Activated CD8-positive, alpha-beta memory T cell treated with anti-CD3 and anti-CD28 coated beads, Interleukin-2, amount 50 U/mL, for 1 hour (primary cell): ENCODE results near the gene MS4A14.
"Not testable (repeated sequence)": the region's sequence is repeated elsewhere in the genome, so short reads cannot be mapped to it uniquely, and the experiment has no call there.

ENCODE experiments used
- DNase-seq: peaks from one replicate; pipeline ENCODE4 v3.0.0-alpha.2; 2020; ENCODE audit errors: extremely low read depth

Gene MS4A14

GRCh38 chr11:60390419-60390818 is 5.8 kb upstream of the MS4A14 start:
- DNase-seq: no peak

- DNase-seq: no peak
These were observed 3.9 kb upstream of the MS4A14 start for GRCh38 chr11:60392361-60392760.

GRCh38 chr11:60393016-60393415 is 3.2 kb upstream of the MS4A14 start:
- no peak for DNase-seq

DNA sequence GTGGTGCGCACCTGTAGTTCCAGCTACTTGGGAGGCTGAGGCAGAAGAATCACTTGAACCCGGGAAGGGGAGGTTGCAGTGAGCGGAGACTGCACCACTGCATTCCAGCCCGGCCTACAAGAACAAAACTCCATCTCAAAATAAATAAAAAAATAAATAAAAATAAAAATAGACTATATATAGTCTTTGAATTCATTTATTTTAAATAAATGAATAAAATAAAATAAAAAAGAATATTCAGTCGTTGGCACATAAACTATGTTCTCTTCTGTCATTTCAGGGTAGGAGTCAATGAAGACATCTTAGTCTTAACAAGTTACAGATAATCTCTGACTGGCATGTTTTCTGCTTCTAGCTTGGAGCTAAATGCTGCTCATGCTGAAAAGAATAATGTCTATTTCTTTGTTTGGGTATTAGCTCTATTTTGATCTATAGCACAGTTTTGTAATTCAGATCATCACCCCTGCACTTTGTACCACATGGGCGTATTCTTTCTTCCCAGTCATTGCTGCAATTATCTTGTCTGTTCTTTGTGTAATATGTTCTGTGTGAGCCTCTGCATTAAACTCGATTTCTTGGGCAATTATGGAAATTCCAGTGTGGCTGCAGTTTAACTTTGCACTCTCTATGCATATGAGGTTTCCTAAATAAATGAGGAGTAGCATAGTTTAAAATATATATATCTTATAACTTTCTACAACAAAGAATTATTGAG is 1.4 kb upstream of the MS4A14 start:
- no peak for DNase-seq

DNA sequence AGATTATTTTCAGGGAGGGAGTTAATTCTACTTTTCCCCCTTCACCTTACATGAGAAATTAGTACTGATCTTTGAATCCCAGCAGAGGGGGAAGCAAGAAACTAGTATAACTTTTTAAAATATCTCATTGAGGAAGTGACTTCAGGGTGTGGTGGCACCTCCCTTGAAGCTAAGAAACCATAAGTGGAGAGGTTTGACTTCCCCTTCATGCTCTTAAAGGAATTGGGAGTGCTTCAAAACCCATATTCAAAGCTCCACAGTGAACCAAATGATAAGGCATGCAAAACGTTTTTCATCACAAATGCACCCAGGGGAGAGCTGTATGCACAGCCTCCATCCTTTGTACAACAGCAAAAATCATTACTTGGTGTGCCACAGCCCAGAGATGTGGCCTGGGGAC is 540 bp downstream of the MS4A14 start:
- DNase-seq: no peak

GRCh38 chr11:60420015-60420414 is 23.8 kb downstream of the MS4A14 start:
- DNase-seq: no peak

DNA sequence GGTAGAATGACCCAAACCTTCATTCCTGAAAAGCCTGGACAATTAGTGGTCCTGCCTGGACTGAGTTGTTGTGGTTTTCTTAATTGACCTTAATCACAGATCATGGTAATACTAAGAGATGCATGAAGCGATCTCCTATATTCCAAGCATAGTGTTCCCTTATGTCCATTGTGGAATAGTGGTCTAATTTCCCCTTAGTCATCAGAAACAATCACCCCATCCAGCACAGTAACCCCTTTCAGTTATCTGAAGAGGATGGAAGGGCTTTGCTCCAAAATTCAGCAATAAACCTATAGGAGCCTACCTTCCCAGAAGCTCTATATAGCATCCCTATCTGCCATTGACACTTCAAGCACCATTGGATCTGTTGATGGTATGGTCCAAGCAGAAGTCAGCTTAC is 26.4 kb downstream of the MS4A14 start:
- DNase-seq: no peak

DNA sequence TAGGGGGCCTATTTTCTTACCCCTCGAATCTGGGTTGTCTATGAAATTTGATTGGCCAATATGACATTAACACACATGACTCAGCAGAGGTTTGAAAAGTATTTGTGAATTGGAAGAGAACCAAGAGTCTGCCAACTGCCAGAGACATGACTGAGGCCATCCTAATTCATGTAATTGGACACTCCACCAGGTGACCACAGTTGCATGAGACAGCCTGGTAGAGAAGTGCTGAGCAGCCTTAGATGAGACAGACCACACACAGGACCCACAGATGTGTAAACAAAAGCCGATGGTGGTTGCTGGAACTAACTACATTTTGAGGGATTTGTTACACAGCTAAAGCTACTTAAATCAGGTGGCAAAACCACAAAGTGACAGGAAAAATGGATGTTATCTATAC is 32.3 kb downstream of the MS4A14 start:
- DNase-seq: no peak

DNA sequence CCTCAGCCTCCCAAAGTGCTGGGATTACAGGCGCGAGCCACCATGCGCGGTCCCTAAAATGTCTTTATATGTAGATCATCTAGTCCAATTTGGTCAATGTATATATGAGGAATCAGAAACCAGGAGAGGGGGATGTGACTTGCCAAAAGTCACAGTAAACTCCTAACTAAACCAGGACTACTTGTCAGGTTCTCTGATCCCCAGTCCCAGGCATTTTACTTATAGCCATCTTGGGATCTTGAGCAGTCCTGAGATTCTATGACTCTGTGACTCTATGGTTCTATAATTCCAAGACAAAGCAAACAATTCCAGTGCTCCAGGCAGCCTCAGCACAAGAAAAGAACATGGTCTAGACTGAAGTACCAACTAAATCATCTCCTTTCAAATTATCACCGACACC is 33.0 kb downstream of the MS4A14 start, which contains the start of gene MS4A5:
Gene MS4A5, plus strand, starts transcription at position 301 of the 400 bp plus-strand sequence. CDS start 103 bp downstream, outside the sequence.
- DNase-seq: no peak

DNA sequence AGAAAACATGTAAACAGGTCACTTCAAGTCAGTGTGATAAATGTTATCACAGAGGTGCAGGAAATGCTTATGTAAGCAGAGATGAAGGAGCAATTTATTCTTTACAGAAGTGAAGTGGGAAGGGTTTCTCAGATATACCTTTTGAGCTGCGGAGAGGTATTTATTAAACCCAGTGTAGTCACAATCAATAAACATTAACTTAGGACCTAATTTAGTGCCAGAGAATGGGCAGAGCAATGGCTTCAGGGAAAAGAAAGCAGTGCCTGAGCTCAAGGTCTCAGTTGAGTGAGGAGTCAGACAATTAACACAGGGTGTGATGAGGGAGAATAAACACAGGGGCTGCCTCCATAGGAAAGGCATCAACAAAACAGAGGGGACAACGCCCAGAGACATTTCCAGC is 35.0 kb downstream of the MS4A14 start:
- DNase-seq: no peak

DNA sequence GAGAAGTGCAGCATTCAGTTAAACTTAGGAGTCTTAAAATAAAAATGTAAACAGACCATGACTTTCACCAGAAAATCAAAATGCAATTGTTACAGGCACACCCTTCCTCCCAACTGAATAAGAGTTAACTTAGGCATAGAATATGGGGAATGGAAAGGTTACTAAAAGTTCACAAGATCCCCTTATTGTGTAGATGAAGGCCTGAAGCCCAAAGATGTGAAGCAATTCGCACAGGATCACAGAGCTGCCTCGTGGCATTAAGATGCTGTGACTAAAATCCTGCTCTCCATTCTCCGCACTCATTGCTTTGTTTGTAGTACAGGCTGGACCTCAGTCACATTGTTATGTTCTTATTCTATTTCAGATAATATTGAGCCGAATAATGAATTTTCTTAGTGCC is 37.1 kb downstream of the MS4A14 start:
- no peak for DNase-seq

DNA sequence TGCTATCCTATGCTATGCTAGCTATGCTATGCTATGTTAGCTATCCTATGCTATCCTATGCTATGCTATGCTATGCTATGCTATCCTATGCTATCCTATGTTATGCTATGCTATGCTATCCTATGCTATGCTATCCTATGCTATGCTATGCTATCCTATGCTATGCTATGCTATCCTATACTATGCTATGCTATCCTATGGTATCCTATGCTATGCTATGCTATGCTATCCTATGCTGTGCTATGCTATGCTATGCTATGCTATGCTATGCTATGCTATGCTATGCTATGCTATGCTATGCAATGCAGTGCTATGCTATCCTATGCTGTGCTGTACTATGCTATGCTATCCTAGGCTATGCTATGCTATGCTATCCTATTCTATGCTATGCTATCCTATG is 50.8 kb downstream of the MS4A14 start:
- DNase-seq: no peak

GRCh38 chr11:60447846-60448245 is 51.6 kb downstream of the MS4A14 start:
- no peak for DNase-seq

DNA sequence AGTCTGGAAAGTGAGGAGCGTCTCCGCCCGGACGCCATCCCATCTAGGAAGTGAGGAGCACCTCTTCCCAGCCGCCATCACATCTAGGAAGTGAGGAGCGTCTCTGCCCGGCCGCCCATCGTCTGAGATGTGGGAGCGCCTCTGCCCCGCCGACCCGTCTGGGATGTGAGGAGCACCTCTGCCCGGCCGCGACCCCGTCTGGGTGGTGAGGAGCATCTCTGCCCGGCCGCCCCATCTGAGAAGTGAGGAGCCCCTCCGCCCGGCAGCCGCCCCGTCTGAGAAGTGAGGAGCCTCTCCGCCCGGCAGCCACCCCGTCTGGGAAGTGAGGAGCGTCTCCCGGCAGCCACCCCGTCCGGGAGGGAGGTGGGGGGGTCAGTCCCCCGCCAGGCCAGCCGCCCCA is 54.9 kb downstream of the MS4A14 start:
- not testable (repeated sequence) for DNase-seq

DNA sequence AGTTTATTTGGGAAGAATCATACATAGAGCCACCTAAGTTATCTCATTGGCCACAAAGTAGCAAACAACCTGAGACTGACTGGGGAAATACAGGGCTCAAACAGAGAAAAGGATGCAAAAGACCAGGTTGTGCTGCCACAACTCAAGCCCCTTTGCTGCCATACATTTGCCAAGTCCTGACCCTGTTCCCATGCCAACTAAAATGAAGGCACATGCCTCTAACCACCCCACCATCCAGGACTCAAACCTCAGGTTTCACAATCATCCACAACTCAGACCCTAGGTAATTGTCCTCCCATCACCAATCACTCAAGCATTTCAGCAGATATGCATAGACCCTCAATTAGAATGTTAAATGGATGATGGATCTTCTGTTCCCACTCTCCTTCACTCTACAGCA is 58.0 kb downstream of the MS4A14 start:
- no peak for DNase-seq

DNA sequence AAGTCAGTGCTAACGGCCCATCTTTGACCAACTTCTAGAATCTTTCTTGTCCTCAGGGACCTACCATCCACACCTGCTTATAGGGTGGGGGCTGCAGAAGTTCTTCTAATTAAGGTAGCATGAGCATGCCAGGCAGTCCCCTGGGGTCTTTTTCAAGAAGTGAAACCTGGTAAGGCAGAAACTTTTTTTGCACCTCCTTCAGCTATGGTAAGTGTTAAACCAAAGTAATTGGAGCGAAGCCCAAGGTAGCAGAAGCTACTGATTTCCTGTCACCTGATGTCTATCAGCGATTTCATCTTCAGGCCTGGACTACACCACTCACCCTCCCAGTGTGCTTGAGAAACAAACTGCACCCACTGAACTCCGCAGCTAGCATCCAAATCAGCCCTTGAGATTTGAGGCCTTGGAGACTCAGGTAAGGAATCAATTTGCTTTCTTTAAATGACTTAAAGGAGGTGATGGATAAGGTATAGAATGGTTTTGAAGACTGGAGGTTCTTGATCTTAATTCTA is 59.3 kb downstream of the MS4A14 start, which contains the start of gene MS4A1:
Gene MS4A1, plus strand, starts transcription at position 317 of the 512 bp plus-strand sequence. CDS start 6,528 bp downstream, outside the sequence.
- no peak for DNase-seq

DNA sequence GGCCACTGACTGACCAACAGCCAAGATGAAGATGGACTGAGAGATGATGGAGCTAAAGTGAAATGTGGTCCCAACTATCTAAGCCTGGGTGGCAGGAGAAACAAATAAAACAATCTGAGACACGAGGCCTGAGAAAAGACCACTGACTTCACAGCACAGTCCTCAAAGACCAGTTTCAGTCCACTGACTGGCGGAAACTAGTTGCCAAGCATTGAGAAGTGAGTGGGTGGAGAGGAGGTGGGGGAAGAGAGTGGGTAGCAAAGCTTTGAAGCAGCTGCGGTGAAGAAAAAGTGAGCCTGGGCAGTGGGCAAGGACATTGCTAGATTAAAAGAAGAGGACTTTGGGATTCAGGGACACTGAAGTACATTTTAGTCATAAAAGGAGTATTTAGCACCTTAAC is 61.3 kb downstream of the MS4A14 start:
- DNase-seq: no peak

DNA sequence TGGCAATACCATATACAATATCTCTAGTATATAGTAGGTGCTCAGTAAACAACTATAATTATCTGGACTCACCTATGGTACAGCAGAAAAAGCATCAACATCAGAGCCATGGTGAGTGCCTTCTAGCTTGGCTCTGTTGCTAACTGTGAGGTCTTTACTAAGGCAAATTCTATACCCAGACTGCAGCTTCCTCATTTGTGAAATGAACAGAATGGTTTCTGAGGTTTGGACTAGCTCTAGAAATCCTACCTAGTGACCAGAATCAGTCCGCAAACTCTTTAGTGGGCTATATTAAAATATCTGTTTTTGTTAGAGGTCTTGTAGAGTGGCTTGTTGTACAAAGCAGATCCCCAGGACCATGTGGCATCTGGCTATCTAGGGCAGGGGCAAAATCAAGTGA is 63.1 kb downstream of the MS4A14 start:
- DNase-seq: no peak
